Forelimb muscle (tissue), 1 donor: ENCODE data around the gene FRMPD1. TPM values are rescaled to one million over a fixed set of nuclear protein-coding genes. Genes with fewer than 3 reads are reported as not detected.
"Not testable (repeated sequence)": the region's sequence is repeated elsewhere in the genome, so short reads cannot be mapped to it uniquely, and the experiment has no call there.

Source experiments
- DNase-seq: peaks from one replicate; pipeline ENCODE4 v3.0.0-alpha.2; 2013; ENCODE audit warnings: low read depth
- polyA plus RNA-seq: library from polyadenylated mRNA; unstranded; fragments of 120-200 nt; gene quantifications from one replicate; pipeline ENCODE4 v1.2.1, GENCODE V29; 2013; ENCODE audit not compliant: insufficient read length

The FRMPD1 gene
- polyA plus RNA-seq, 1 donor: 12.5 TPM

- no peak for DNase-seq
Measured at GRCh38 chr9:37732952-37733351, 82.2 kb downstream of the FRMPD1 start.

- DNase-seq: no peak
Measured at GRCh38 chr9:37739222-37739621, 88.5 kb downstream of the FRMPD1 start.

GRCh38 chr9:37740128-37740527 is 89.4 kb downstream of the FRMPD1 start:
- no peak for DNase-seq

- DNase-seq: no peak
Measured at GRCh38 chr9:37740631-37741328, 90.0 kb downstream of the FRMPD1 start.

GRCh38 chr9:37745970-37746369 is 95.2 kb downstream of the FRMPD1 start:
- no peak for DNase-seq

- DNase-seq: no peak
Measured at GRCh38 chr9:37746448-37747270, 95.9 kb downstream of the FRMPD1 start.

DNA sequence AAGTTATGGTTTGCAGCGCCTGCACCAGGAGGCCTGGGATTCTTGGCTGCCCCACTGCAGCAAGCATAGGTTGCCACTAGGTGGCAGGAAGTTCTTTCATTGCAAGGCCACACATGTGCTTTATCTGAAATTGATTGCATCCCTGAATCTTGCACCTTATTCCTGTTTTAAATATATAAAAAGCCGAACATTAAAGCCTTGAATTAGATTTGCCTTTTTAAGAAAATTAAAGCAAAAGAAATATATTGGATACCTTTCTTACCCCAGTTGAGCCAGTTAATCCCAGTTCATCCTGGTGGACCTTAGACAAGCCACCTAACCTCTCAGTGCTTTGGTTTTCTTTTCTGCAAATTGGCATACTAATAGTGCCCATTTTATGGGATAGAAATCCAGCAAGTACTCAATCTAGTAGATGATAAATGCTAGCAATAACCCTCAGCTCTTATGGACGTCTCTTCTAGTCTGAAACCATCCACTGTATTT is 96.6 kb downstream of the FRMPD1 start:
- peak; percentile 16 for DNase-seq

DNA sequence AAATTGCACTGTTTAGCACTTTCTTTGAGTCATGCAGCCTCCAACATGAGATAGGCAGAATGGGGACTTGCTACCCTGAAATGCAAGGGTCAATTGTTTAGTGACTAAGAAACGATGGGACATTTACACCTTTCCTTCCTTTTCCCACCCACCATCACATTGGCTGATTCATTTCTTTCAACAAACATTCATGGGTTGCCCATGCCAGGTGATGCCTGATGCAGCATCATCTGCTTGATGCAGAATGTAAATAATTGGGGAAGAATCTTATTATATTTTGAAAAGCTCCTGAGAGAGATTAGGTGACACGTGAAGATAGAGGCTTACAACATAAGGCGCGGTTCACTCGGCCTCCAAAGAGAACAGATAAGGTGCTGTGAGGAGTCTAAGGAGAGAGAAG is 98.4 kb downstream of the FRMPD1 start:
- DNase-seq: no peak

DNA sequence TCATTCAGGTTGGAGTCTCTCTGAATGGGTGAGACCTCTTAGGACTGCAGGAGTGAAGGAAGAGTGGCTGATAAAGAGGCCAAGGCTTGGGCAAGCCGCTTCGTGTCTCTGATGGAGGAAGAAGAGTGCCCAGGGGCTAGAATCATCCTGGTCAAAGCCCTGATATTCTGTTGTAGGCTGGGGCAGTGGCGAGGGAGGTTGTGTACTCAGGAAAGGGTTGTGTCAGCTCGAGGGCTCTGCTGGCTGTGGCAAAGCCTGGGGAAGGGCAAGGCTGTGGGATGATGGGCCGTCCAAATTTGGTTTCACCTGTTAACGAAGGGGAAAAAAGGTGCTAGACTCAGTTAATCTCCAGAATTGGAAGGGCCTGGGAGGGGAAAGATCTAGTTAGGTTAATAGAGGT is 100.4 kb downstream of the FRMPD1 start:
- DNase-seq: no peak

- not testable (repeated sequence) for DNase-seq
Measured at GRCh38 chr9:37751704-37752103, 101.0 kb downstream of the FRMPD1 start.

DNA sequence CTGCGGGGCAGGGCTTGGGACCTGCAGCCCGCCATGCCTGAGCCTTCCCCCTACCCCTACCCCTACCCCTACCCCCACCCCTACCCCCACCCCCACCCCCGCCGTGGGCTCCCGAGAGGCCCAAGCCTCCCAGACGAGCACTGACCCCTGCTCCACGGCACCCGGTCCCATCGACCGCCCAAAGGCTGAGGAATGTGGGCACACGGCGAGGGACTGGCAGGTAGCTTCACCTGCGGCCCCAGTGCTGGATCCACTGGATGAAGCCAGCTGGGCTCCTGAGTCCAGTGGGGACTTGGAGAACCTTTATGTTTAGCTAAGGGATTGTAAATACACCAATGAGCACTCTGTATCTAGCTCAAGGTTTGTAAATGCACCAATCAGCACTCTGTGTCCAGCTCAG is 101.4 kb downstream of the FRMPD1 start:
- not testable (repeated sequence) for DNase-seq

DNA sequence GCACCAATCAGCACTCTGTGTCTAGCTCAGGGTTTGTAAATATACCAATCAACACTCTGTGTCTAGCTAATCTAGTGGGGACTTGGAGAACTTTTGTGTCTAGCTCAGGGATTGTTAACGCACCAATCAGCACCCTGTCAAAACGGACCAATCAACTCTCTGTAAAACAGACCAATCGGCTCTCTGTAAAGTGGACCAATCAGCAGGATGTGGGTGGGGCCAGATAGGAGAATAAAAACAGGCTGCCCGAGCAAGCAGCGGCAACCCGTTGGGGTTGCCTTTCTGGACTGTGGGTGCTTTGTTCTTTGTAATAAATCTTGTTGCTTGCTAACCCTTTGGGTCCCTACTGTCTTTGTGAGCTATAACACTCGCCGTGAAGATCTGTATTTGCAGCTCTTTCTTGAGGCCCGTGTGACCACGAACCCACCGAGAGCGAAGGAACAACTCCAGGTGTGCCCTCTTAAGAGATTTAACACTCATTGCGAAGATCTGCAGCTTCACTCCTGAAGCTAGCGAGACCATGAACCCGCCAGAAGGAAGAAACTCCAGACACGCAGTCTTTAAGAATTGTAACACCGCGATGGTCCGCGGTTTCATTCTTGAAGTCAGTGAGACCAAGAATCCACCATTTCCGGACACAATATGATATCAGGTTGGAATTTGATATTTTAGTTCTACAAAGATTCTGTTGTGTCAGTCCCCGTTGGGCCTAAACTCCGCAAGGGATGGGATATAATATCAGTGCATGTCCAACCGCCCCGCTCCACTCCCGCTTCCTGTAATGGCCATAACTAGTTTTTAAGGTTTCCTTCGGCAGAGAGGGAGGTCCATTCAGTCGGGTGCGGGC is 102.1 kb downstream of the FRMPD1 start:
- DNase-seq: no peak

DNA sequence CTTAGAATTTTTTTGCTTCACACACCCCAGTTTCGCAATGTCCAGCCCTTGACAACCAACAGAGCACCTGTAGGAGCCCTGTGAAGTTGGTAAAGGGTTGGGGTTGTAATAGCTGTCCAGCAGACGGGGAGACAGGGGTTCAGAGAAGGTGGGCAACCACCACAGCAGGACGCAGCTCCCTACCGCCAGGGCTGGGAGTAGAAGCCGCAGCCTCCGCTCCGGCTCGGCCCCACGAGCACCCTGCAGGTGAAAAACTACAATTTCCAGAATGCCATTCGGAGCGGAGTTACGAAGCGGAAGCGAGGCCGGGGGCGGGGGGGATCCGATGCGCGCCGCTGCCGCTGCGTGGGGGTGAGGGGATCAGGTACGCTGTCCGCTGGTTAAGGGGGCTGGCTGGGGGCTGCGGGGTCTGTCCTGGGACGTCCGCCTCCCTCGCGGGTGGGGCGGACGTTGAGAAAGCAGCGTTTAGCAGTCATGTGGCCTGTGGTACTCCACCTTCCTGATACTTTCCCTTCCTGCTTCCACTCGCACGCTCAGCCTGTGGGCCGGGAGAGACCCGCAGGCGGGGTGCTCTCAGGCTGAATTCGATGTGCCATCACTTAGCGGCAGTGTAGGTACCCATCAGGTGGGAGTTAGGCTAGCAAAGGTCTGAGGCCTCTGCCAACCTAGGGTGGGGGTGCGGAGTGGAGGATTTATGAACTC is 102.9 kb downstream of the FRMPD1 start, which contains the start of gene TRMT10B:
Gene TRMT10B, plus strand, starts transcription at position 317 of the 702 bp plus-strand sequence. CDS start 8,127 bp downstream, outside the sequence.
- DNase-seq: peak; percentile 39

- DNase-seq: no peak
Measured at GRCh38 chr9:37758747-37759146, 108.0 kb downstream of the FRMPD1 start.

GRCh38 chr9:37760416-37761161 is 109.8 kb downstream of the FRMPD1 start:
- DNase-seq: no peak

GRCh38 chr9:37761511-37761910 is 110.8 kb downstream of the FRMPD1 start:
- no peak for DNase-seq

GRCh38 chr9:37765263-37765662 is 114.5 kb downstream of the FRMPD1 start:
- not testable (repeated sequence) for DNase-seq

- DNase-seq: no peak
Measured at GRCh38 chr9:37769306-37769705, 118.6 kb downstream of the FRMPD1 start.

DNA sequence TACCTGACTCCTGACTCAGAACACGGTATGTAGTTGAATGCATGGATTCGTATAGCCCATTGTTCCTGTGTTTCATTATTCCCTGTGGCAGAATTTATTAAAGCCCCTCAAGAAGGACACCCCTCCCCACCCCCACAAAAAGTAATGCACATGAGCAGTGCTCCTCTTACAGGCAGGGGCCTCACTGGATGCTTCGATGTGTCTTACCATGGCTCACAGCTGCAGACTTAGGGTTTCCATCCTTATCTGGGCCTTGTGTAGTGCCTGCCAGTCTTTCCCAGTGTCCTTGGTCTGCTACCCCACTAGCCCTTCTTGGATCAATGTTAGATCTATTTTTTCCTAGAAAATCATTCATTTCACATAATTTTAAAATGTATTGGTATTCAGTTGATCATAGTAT is 119.2 kb downstream of the FRMPD1 start:
- DNase-seq: no peak

GRCh38 chr9:37775216-37775919 is 124.6 kb downstream of the FRMPD1 start:
- no peak for DNase-seq
